Smooth muscle cell (in vitro differentiated cells): Measurements from ENCODE around the gene EMP3. TPM values are rescaled to one million over a fixed set of nuclear protein-coding genes. Genes with fewer than 3 reads are reported as not detected.

Experiments used
- DNase-seq: peaks from one replicate; lab custom pipeline; 2025; ENCODE audit not compliant: unreplicated experiment; lab: John Stamatoyannopoulos, UW
- H2AFZ ChIP-seq: fragments of 200-600 bp; sonication (generic); 2 replicates; pipeline ENCODE4 v1.6.0; 2016; ENCODE audit warnings: antibody characterized with exemption, low read depth, mild to moderate bottlenecking
- H3F3A ChIP-seq: fragments of 200-600 bp; sonication (generic); 2 replicates; pipeline ENCODE4 v1.6.0; 2017; ENCODE audit warnings: antibody characterized with exemption, low read depth
- H3K27ac ChIP-seq: fragments of 200-600 bp; sonication (generic); 2 replicates; pipeline ENCODE4 v1.5.1; 2016; ENCODE audit warnings: low read depth, mild to moderate bottlenecking
- H3K27me3 ChIP-seq: fragments of 200-600 bp; sonication (generic); 2 replicates; pipeline ENCODE4 v1.6.1; 2016; ENCODE audit warnings: low read depth, mild to moderate bottlenecking
- H3K36me3 ChIP-seq: fragments of 200-600 bp; sonication (generic); 2 replicates; pipeline ENCODE4 v1.5.1; 2016; ENCODE audit warnings: low read depth
- H3K4me1 ChIP-seq: fragments of 200-600 bp; sonication (generic); 2 replicates; pipeline ENCODE4 v1.5.1; 2016; ENCODE audit warnings: low read depth
- H3K4me2 ChIP-seq: fragments of 200-600 bp; sonication (generic); 2 replicates; pipeline ENCODE4 v1.6.0; 2016; ENCODE audit warnings: mild to moderate bottlenecking
- H3K4me3 ChIP-seq: fragments of 200-600 bp; sonication (generic); 2 replicates; pipeline ENCODE4 v1.5.1; 2016; ENCODE audit warnings: mild to moderate bottlenecking
- H3K79me2 ChIP-seq: fragments of 200-600 bp; sonication (generic); 2 replicates; pipeline ENCODE4 v1.6.0; 2016; ENCODE audit warnings: low read depth, mild to moderate bottlenecking
- H3K9ac ChIP-seq: fragments of 200-600 bp; sonication (generic); 2 replicates; pipeline ENCODE4 v1.6.0; 2016; ENCODE audit warnings: low read depth
- H3K9me3 ChIP-seq: fragments of 200-600 bp; sonication (generic); replicated peaks from 2 replicates; pipeline ENCODE4 v1.5.1; 2016; ENCODE audit warnings: low read depth
- H4K20me1 ChIP-seq: fragments of 200-600 bp; sonication (generic); 2 replicates; pipeline ENCODE4 v1.6.0; 2016; ENCODE audit warnings: low read depth
- WGBS: methylation state at CpG from one replicate; pipeline ENCODE4 v1.1.7; 2016; ENCODE audit warnings: low lambda C conversion rate; 5-methylcytosine and 5-hydroxymethylcytosine counted together
- polyA plus RNA-seq: library from polyadenylated mRNA; unstranded; fragments of >200 nt; fragmentation: Nextera tagmentation; extraction: Ambion mirVana; gene quantifications from 2 replicates; pipeline ENCODE4 v1.2.1, GENCODE V29; 2016
- total RNA-seq: library from RNA; depleted of rRNA; stranded (reverse); fragments of >200 nt; gene quantifications from 2 replicates; pipeline ENCODE4 v1.2.3, GENCODE V29; 2014
- TF ChIP-seq, protein P1 (sequence below): fragments of 200-600 bp; sonication (generic); IDR thresholded peaks from 2 replicates; pipeline ENCODE4 v1.5.1; 2017; ENCODE audit warnings: borderline replicate concordance, mild to moderate bottlenecking, antibody characterized with exemption; ENCODE audit not compliant: insufficient read depth, poor library complexity, severe bottlenecking

Gene EMP3
- total and polyA plus RNA-seq, 2 experiments from 2014 or later, result 95.2 to 458 TPM

DNA sequence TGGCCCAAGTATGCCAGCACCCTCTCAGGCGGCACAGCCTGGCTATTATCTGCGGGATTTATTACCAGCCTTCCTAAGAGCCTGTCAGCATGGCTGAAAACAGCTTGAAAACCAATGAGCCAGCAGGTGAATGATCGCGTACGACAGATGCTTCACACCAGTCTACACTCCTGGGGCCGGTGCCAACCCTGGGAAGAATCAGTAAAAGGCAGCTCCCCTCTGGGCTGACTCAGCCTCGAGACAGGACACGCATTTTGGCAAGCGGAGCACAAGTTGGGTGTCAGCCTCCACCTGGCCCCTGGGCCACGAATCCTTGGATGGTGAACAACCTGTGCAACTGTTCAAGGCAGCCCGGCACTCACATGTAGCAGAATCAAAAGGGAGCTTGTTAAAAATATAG lies 15.6 kb downstream of the EMP3 start:
- Histone ChIP-seq H3K79me2 (no peaks in the 10 kb centered on the region), H3K9me3 (no peaks in the 10 kb centered on the region), H3K9ac (no peak overlapping the region), H3F3A (no peaks in the 10 kb centered on the region), H4K20me1 (no peaks in the 10 kb centered on the region), H3K4me2 (no peak overlapping the region), H3K27me3 (no peaks in the 10 kb centered on the region), H3K27ac (no peak overlapping the region), H3K36me3 (no peaks in the 10 kb centered on the region), H2AFZ (no peak overlapping the region), H3K4me1 (no peaks in the 10 kb centered on the region), H3K4me3 (no peak overlapping the region)
- 97% methylated on average over 11 of the region's 11 CpGs for WGBS
- TF ChIP-seq, protein P1, sequence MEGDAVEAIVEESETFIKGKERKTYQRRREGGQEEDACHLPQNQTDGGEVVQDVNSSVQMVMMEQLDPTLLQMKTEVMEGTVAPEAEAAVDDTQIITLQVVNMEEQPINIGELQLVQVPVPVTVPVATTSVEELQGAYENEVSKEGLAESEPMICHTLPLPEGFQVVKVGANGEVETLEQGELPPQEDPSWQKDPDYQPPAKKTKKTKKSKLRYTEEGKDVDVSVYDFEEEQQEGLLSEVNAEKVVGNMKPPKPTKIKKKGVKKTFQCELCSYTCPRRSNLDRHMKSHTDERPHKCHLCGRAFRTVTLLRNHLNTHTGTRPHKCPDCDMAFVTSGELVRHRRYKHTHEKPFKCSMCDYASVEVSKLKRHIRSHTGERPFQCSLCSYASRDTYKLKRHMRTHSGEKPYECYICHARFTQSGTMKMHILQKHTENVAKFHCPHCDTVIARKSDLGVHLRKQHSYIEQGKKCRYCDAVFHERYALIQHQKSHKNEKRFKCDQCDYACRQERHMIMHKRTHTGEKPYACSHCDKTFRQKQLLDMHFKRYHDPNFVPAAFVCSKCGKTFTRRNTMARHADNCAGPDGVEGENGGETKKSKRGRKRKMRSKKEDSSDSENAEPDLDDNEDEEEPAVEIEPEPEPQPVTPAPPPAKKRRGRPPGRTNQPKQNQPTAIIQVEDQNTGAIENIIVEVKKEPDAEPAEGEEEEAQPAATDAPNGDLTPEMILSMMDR, result no peak
- no peak for DNase-seq

- no peak overlapping the region for H2AFZ ChIP-seq
- TF ChIP-seq, protein P1, result no peak
- H3K4me3 ChIP-seq, result no peak overlapping the region
- no peak overlapping the region for H3K27ac ChIP-seq
- H3K79me2 ChIP-seq, result no peaks in the 10 kb centered on the region
- H3K4me2 ChIP-seq, result no peak overlapping the region
- no peaks in the 10 kb centered on the region for H3K4me1 ChIP-seq
- 96% methylated on average over 8 of the region's 10 CpGs for WGBS
- no peaks in the 10 kb centered on the region for H3K9me3 ChIP-seq
- no peaks in the 10 kb centered on the region for H3K27me3 ChIP-seq
- H3F3A ChIP-seq, result no peaks in the 10 kb centered on the region
- DNase-seq, result no peak
- no peaks in the 10 kb centered on the region for H3K36me3 ChIP-seq
- H3K9ac ChIP-seq, result no peak overlapping the region
- no peaks in the 10 kb centered on the region for H4K20me1 ChIP-seq
Measured at GRCh38 chr19:48341515-48342413, 16.4 kb downstream of the EMP3 start.

GRCh38 chr19:48342414-48342738 lies 17.0 kb downstream of the EMP3 start:
- WGBS, result 95% methylated on average over 13 of the region's 20 CpGs
- TF ChIP-seq, protein P1, result no peak
- Histone ChIP-seq H2AFZ (no peak overlapping the region), H3K4me1 (no peaks in the 10 kb centered on the region), H3K27ac (no peak overlapping the region), H3K36me3 (no peaks in the 10 kb centered on the region), H3K4me3 (no peak overlapping the region), H4K20me1 (no peaks in the 10 kb centered on the region), H3K9me3 (no peaks in the 10 kb centered on the region), H3K9ac (no peak overlapping the region), H3K4me2 (no peak overlapping the region), H3K79me2 (no peaks in the 10 kb centered on the region), H3F3A (no peaks in the 10 kb centered on the region), H3K27me3 (no peaks in the 10 kb centered on the region)
- DNase-seq, result no peak
